H1 (cell line): ENCODE data around the gene ABCC6. TPM values are rescaled to one million over a fixed set of nuclear protein-coding genes. Genes with fewer than 3 reads are reported as not detected.

Source experiments
- CTCF ChIA-PET: fragments of 300-600 bp; sonication (Branson Sonifier 250); formaldehyde crosslinking; loops from one replicate; lab custom pipeline; 2021; ENCODE audit not compliant: partially characterized antibody; lab: Charles Lee
- POLR2A ChIA-PET: fragments of 300-600 bp; sonication (Branson Sonifier 250); formaldehyde crosslinking; loops from one replicate; lab custom pipeline; 2021; ENCODE audit warnings: inconsistent platforms; ENCODE audit not compliant: partially characterized antibody; lab: Charles Lee
- DNase-seq, 2 experiments: peaks; one replicate each; pipeline versions ENCODE4 v3.0.0 to v3.0.0-alpha.2; 2010 to 2022; ENCODE audit warnings: low spot score in 2 of 2, low read depth in 1 of 2, mixed read lengths in 1 of 2
- FAIRE-seq: peaks from 2 replicates; lab custom pipeline; 2011; peaks lifted over from hg19 to GRCh38; lab: Jason Lieb, UNC
- H2AFZ ChIP-seq: 2 replicates; pipeline ENCODE4 v1.8.1; 2012; ENCODE audit warnings: low read length, inconsistent platforms
- H2AK5ac ChIP-seq: 2 replicates; pipeline ENCODE4 v1.6.1; 2013; ENCODE audit warnings: low read depth, low read length
- H2BK120ac ChIP-seq: replicated peaks from 2 replicates; pipeline ENCODE3; 2013; ENCODE audit warnings: low read depth, low read length, inconsistent platforms
- H2BK12ac ChIP-seq: 2 replicates; pipeline ENCODE4 v1.6.1; 2013; ENCODE audit warnings: low read depth, low read length
- H2BK15ac ChIP-seq: 2 replicates; pipeline ENCODE4 v1.6.1; 2013; ENCODE audit warnings: low read length
- H2BK20ac ChIP-seq: 2 replicates; pipeline ENCODE4 v1.6.1; 2013; ENCODE audit warnings: low read length
- H2BK5ac ChIP-seq: 2 replicates; pipeline ENCODE4 v1.6.1; 2013; ENCODE audit warnings: low read depth, low read length
- H3K14ac ChIP-seq: 2 replicates; pipeline ENCODE4 v1.6.1; 2013; ENCODE audit warnings: inconsistent platforms; ENCODE audit not compliant: insufficient read length
- H3K18ac ChIP-seq: 2 replicates; pipeline ENCODE4 v1.6.1; 2013; ENCODE audit warnings: low read length; ENCODE audit errors: extremely low read depth
- H3K23ac ChIP-seq: 2 replicates; pipeline ENCODE4 v1.6.1; 2013; ENCODE audit warnings: inconsistent platforms; ENCODE audit not compliant: insufficient read length
- H3K23me2 ChIP-seq: 2 replicates; pipeline ENCODE4 v1.6.1; 2013; ENCODE audit warnings: low read depth, low read length
- H3K27ac ChIP-seq: 2 replicates; pipeline ENCODE4 v1.6.1; 2011; ENCODE audit warnings: low read depth, low read length, inconsistent platforms
- H3K27me3 ChIP-seq, 4 experiments: replicated peaks in 1 of 4; 1 replicate in 1 of 4; 2 replicates in 3 of 4; pipeline versions ENCODE4 v1.6.1 to v1.8.1; 2011 to 2013; ENCODE audit warnings: low read length in 3 of 4, mild to moderate bottlenecking in 3 of 4, inconsistent platforms in 2 of 4, mixed read lengths in 2 of 4, moderate library complexity in 1 of 4; ENCODE audit not compliant: control insufficient read depth in 3 of 4, insufficient read depth in 3 of 4; ENCODE audit errors: extremely low read depth in 1 of 4
- H3K36me3 ChIP-seq, 4 experiments: 2 replicates each; pipeline versions ENCODE4 v1.6.1 to v1.8.1; 2011 to 2013; ENCODE audit warnings: mild to moderate bottlenecking in 4 of 4, low read length in 3 of 4, moderate library complexity in 2 of 4, control low read depth in 1 of 4, inconsistent platforms in 1 of 4; ENCODE audit not compliant: insufficient read depth in 4 of 4, control insufficient read depth in 2 of 4
- H3K4ac ChIP-seq: replicated peaks from 2 replicates; pipeline ENCODE3; 2013; ENCODE audit warnings: low read length, low read depth, mixed read lengths, inconsistent platforms; ENCODE audit not compliant: insufficient read length
- H3K4me1 ChIP-seq, 4 experiments: replicated peaks in 1 of 4; 1 replicate in 1 of 4; 2 replicates in 3 of 4; pipeline versions ENCODE4 v1.6.1 to v1.8.1; 2011 to 2013; ENCODE audit warnings: low read length in 3 of 4, inconsistent platforms in 2 of 4, mixed read lengths in 1 of 4; ENCODE audit not compliant: insufficient read depth in 4 of 4, control insufficient read depth in 3 of 4
- H3K4me2 ChIP-seq, 2 experiments: 2 replicates each; pipeline versions ENCODE4 v1.6.1 to v1.8.1; 2011 to 2013; ENCODE audit warnings: low read depth in 2 of 2, low read length in 2 of 2, control low read depth in 1 of 2, inconsistent platforms in 1 of 2, mild to moderate bottlenecking in 1 of 2; ENCODE audit not compliant: insufficient read depth in 1 of 2
- H3K4me3 ChIP-seq, 4 experiments: fragments of 200-600, 300-600 bp in 1 of 4; sonication (generic), shearing (Covaris generic), sonication (Bioruptor Twin) in 1 of 4; 2 replicates each; pipeline versions ENCODE4 v1.5.1 to v1.8.1; 2011 to 2016; ENCODE audit warnings: low read length in 4 of 4, low read depth in 3 of 4, control low read depth in 2 of 4, inconsistent platforms in 2 of 4, mild to moderate bottlenecking in 2 of 4, mixed read lengths in 1 of 4, moderate library complexity in 1 of 4; ENCODE audit not compliant: insufficient read depth in 2 of 4; ENCODE audit errors: extremely low read depth in 1 of 4
- H3K56ac ChIP-seq: replicated peaks from 2 replicates; pipeline ENCODE3; 2013; ENCODE audit warnings: low read depth, mild to moderate bottlenecking, mixed read lengths, low read length, inconsistent platforms; ENCODE audit not compliant: insufficient read length
- H3K79me1 ChIP-seq: 2 replicates; pipeline ENCODE4 v1.6.1; 2013; ENCODE audit warnings: low read depth, low read length, control low read depth
- H3K79me2 ChIP-seq, 2 experiments: 2 replicates each; pipeline versions ENCODE4 v1.6.1 to v1.8.1; 2012 to 2013; ENCODE audit warnings: low read length in 2 of 2, mild to moderate bottlenecking in 2 of 2, inconsistent platforms in 1 of 2; ENCODE audit not compliant: insufficient read depth in 2 of 2, control insufficient read depth in 1 of 2
- H3K9ac ChIP-seq, 4 experiments: replicated peaks in 1 of 4; 1 replicate in 1 of 4; 2 replicates in 3 of 4; pipeline versions ENCODE4 v1.6.1 to v1.8.1; 2011 to 2013; ENCODE audit warnings: low read depth in 3 of 4, low read length in 3 of 4, control low read depth in 2 of 4, mild to moderate bottlenecking in 2 of 4, moderate library complexity in 2 of 4, inconsistent platforms in 1 of 4; ENCODE audit errors: extremely low read depth in 1 of 4
- H3K9me3 ChIP-seq, 2 experiments: 2 replicates each; pipeline versions ENCODE4 v1.6.1 to v1.8.1; 2012 to 2013; ENCODE audit warnings: mild to moderate bottlenecking in 2 of 2, moderate library complexity in 2 of 2, control low read depth in 1 of 2, inconsistent platforms in 1 of 2, low read depth in 1 of 2, low read length in 1 of 2, mixed read lengths in 1 of 2; ENCODE audit not compliant: insufficient read depth in 2 of 2
- H4K20me1 ChIP-seq, 2 experiments: replicated peaks in 1 of 2; 2 replicates each; pipeline versions ENCODE3 to v1.8.1; 2011 to 2013; ENCODE audit warnings: inconsistent platforms in 2 of 2, low read length in 2 of 2, mild to moderate bottlenecking in 1 of 2; ENCODE audit not compliant: insufficient read depth in 2 of 2, control insufficient read depth in 1 of 2
- H4K5ac ChIP-seq: 2 replicates; pipeline ENCODE4 v1.6.1; 2013; ENCODE audit warnings: low read length, low read depth, mixed read lengths, inconsistent platforms; ENCODE audit not compliant: insufficient read length
- H4K8ac ChIP-seq: 2 replicates; pipeline ENCODE4 v1.8.0; 2013; ENCODE audit warnings: mild to moderate bottlenecking, moderate library complexity, low read length, inconsistent platforms; ENCODE audit not compliant: insufficient read depth; ENCODE audit errors: extremely low read depth
- H4K91ac ChIP-seq: replicated peaks from 2 replicates; pipeline ENCODE3; 2013; ENCODE audit warnings: low read length, mixed read lengths, inconsistent platforms; ENCODE audit not compliant: insufficient read length
- BACH1 ChIP-seq: IDR thresholded peaks from 2 replicates; pipeline ENCODE4 v1.6.1; 2012; ENCODE audit warnings: low read length, improper control_type of control experiment
- CHD1 ChIP-seq: IDR thresholded peaks from 2 replicates; pipeline ENCODE4 v1.6.1; 2012; ENCODE audit warnings: low read depth, low read length, improper control_type of control experiment
- HDAC2 ChIP-seq, 2 experiments: fragments of 300-600 bp in 1 of 2; sonication (generic) in 1 of 2; IDR thresholded peaks; 2 replicates each; pipeline ENCODE4 v1.6.1; 2011 to 2012; ENCODE audit warnings: low read depth in 2 of 2, low read length in 2 of 2, mild to moderate bottlenecking in 2 of 2, moderate library complexity in 2 of 2, borderline replicate concordance in 1 of 2, inconsistent platforms in 1 of 2
- RBBP5 ChIP-seq: IDR thresholded peaks from 2 replicates; pipeline ENCODE4 v1.7.1; 2012; ENCODE audit warnings: low read depth, mild to moderate bottlenecking, inconsistent platforms, low read length, moderate library complexity, borderline replicate concordance
- WGBS, 2 experiments: shearing (Covaris generic) in 1 of 2; methylation state at CpG; one replicate each; pipeline versions ENCODE4 v1.1.6 to v1.1.7; 2013 to 2015; ENCODE audit warnings: low lambda C conversion rate in 2 of 2, mixed read lengths in 2 of 2, inconsistent platforms in 1 of 2, low coverage in 1 of 2, missing lambda C conversion rate in 1 of 2; ENCODE audit not compliant: insufficient replicate concordance in 2 of 2, insufficient coverage in 1 of 2, insufficient read length in 1 of 2; ENCODE audit errors: extremely low coverage in 1 of 2, missing lambda C conversion rate in 1 of 2; 5-methylcytosine and 5-hydroxymethylcytosine counted together
- polyA plus RNA-seq, 7 experiments: library from polyadenylated mRNA; depleted of rRNA in 3 of 7; stranded (reverse) in 5 of 7; unstranded in 2 of 7; fragments of >200 nt in 5 of 7; fragments of 200-250 nt in 2 of 7; gene quantifications; 1 replicate in 5 of 7; 2 replicates in 1 of 7; 4 replicates in 1 of 7; pipeline versions ENCODE4 v1.2.1 to v1.2.3, GENCODE V29; 2011 to 2013; ENCODE audit warnings: missing spikeins in 2 of 7, mixed read lengths in 2 of 7
- total RNA-seq: library from RNA; stranded (reverse); fragmentation: NEBNext Ultra II Directional; extraction: Animal tissue kit (Norgen Biotek cat#: 25700); gene quantifications from 2 replicates; pipeline ENCODE4 v1.2.1, GENCODE V29; 2021

The ABCC6 gene
- total and polyA plus RNA-seq, 2 of the 8 experiments (the other 6 are each of a cell fraction or from before 2014, with no cell fraction given), result 1.6 to 1.8 TPM

DNA sequence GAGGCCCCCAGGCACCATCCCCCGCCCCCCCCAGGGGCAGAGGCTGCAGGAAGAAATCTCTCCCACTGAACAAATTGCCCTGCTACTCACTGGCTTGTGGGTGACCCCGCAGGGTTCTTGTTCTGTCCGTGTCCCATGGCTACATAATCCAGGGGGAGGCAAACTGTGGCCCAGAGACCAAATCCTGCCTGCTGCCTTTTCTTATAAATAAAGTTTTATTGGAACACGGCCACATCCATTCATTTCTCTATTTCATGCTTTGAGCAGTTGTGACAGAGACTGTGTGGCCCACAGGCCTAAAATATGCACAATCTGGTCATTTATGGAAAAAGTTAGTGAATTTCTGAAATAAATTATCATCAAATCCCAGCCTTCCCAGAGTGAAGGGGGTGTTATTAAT, 38.2 kb downstream of the ABCC6 start:
- H3K9me3 ChIP-seq, result peaks cover 0 to 1% of the 10 kb centered on the region in 2 experiments; a peak in 1 of 4 replicates
- H3K23me2 ChIP-seq, result peaks cover 4% of the 10 kb centered on the region; the same call in 1 of the 2 replicates
- no peak overlapping the region for H3K9ac ChIP-seq
- H3K4ac ChIP-seq, result no peak overlapping the region
- no peak overlapping the region for H3K18ac ChIP-seq
- H3K4me2 ChIP-seq, result no peak overlapping the region
- H3K23ac ChIP-seq, result no peak overlapping the region
- no peak overlapping the region for H3K14ac ChIP-seq
- no peak overlapping the region for H2AK5ac ChIP-seq
- H3K4me3 ChIP-seq, result no peak overlapping the region
- H2BK15ac ChIP-seq, result no peak overlapping the region
- no peak for DNase-seq
- no peak overlapping the region for H3K27ac ChIP-seq
- H3K79me2 ChIP-seq, result no peaks in the 10 kb centered on the region
- no peak overlapping the region for H2AFZ ChIP-seq
- no peak overlapping the region for H2BK5ac ChIP-seq
- peaks cover 0 to 3% of the 10 kb centered on the region in 2 experiments for H4K20me1 ChIP-seq
- no peaks in the 10 kb centered on the region for H3K79me1 ChIP-seq
- H4K91ac ChIP-seq, result no peak overlapping the region
- no peak overlapping the region for H2BK120ac ChIP-seq
- no peaks in the 10 kb centered on the region for H3K36me3 ChIP-seq
- H3K56ac ChIP-seq, result no peak overlapping the region
- no peak overlapping the region for H4K5ac ChIP-seq
- H3K4me1 ChIP-seq, result peaks cover 0 to 5% (median 2%) of the 10 kb centered on the region in 4 experiments; a peak in 2 of 7 replicates
- no peak overlapping the region for H2BK20ac ChIP-seq
- H2BK12ac ChIP-seq, result no peak overlapping the region
- no peaks in the 10 kb centered on the region for H3K27me3 ChIP-seq
- no peak for TF ChIP-seq CHD1
- TF ChIP-seq HDAC2 (IDR thresholded peaks at IDR 0.05; ENCODE audit: borderline replicate concordance in 1 of 2, low read depth in 2 of 2, low read length in 2 of 2), result no peak
- no peak for TF ChIP-seq BACH1
- TF ChIP-seq RBBP5, result no peak
- no peak for FAIRE-seq
- CTCF ChIA-PET, result interaction anchor here (1.5 to 2.9 kb wide), 3 partner anchors 10 to 37 kb away, joined by 3 to 19 read pairs (median 4); no protein-coding TSS in a partner anchor
- 59% methylated on average over 4 of the region's 4 CpGs; no CpG with 5 or more reads in 1 of the 2 experiments for WGBS, 2 experiments
- H4K8ac ChIP-seq, result no peak overlapping the region
- POLR2A ChIA-PET, result no interaction called here
